GM21737 (cell line): ENCODE measurements around the gene MGAT2.
A peak's percentile ranks its signal among the peaks of the same experiment; 100 is the strongest.
"Not testable (repeated sequence)": the region's sequence is repeated elsewhere in the genome, so short reads cannot be mapped to it uniquely, and the experiment has no call there.

Experiments
- ATAC-seq: cut with Tn5 transposase; IDR thresholded peaks from one replicate; pipeline ENCODE4 v1.9.1; 2021; ENCODE audit warnings: mild to moderate bottlenecking, moderate library complexity; ENCODE audit not compliant: unreplicated experiment

MGAT2 gene

DNA sequence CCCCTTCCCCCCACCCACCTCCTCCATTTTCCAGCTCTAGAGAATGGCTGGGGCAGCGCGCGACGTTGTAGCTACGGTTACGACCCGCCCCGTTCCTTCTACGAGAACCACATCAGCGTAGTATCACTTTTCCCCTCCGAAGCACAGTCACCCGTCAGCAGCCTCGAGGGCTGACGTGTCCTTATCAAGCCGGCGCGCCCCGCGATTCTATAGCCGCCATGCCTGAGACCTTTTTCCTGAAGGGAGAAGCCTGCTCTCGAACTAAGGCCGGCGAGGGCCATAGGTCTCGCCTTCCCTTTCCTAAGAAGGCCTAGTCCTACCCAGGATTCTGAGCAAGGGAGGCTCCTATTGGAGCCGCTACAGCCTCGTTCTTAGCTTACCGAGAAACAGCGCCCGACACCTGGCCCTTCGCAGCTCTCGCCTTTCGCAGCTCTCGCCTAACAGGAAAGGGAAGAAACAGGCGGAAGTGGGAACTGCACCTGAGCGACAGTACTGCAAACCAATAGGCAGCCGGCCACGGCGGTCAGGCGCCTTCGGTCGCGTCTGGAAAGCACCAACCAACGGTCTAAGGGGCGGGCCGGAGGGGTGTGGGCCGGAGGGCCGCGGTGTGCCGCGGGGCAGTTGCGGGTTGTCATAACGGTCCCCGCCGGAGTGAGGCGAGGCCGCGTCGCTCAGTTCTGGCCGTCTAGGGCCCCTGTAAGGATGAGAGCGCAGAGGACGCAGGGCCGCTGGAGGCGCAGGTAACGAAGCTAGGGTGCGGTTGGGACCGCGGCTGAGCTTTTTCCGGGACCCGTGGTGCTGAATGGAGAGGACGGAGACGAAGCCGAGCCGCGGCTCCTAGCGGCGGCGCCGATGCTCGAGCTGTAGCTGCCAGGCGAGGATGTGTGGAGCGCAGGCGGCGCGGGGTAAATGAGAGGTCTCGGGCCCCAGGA lies at the start of gene MGAT2, which contains the start of gene RPL36AL:
TSS of gene MGAT2 (plus strand) at position 618 of the 932 bp plus-strand sequence. CDS start 470 bp downstream, outside the sequence.
TSS of gene RPL36AL (minus strand) at position 445 of the 932 bp plus-strand sequence. CDS start 1,522 bp downstream, outside the sequence.
- ATAC-seq, result peak; percentile 97

DNA sequence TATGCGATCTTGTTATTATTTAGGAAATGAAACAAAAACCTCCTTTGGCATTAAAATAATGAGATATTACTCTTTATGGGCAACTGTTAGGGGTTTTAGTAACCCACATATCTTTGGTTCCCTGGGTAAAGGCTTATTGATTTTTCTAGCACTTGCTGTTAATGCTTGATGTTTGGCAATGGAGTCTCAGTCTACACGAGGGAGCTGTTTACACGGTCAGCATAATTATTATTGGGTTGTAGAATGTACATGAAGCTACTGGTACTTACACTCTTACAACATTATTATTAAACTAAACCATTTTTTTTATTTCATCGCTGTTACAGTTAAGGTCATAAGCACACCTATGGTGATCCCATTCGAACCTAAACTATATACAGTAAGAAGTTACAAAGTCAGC lies 46.6 kb upstream of the MGAT2 start:
- no peak for ATAC-seq

DNA sequence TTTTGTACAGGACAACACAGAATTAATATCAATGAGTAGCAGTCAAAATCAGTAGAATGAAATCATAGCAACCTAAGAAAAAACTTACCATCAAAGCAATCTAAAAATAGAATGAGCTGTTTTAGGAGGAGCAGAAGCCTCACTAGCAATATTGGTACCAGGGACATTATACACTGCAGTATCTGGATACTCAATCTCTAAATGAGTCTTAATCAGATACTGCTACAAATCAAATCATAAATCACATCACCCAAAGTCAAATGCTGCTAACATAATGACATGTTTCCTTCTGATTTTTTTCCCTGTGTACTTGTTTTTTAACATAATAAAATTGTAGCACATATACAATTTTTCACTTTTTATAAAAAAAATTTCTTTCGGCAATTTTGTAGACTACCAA lies 42.5 kb upstream of the MGAT2 start:
- ATAC-seq, result no peak

- ATAC-seq, result no peak
These were observed 40.8 kb upstream of the MGAT2 start for GRCh38 chr14:49579841-49580240.

GRCh38 chr14:49581209-49582112 lies 39.1 kb upstream of the MGAT2 start:
- no peak for ATAC-seq

- no peak for ATAC-seq
These were observed 38.3 kb upstream of the MGAT2 start for GRCh38 chr14:49582113-49582977.

DNA sequence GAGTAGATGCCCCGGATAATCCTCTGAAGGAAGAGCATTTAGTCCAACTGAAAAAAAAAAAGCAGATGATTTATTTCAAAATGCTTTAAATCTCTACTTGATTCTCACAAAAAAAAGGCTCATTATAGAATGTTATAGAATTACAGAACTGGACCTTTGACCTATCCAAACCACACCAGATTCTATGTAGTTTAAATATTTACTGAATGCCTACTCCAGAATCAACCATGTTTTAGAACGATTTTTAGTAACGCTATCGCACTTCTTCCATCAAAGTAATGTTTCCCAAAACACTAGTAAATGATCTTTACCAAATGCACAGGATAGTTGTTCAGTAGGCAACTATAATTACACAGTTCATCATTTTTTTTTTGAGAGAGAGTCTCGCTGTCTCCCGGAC lies 37.0 kb upstream of the MGAT2 start:
- no peak for ATAC-seq

DNA sequence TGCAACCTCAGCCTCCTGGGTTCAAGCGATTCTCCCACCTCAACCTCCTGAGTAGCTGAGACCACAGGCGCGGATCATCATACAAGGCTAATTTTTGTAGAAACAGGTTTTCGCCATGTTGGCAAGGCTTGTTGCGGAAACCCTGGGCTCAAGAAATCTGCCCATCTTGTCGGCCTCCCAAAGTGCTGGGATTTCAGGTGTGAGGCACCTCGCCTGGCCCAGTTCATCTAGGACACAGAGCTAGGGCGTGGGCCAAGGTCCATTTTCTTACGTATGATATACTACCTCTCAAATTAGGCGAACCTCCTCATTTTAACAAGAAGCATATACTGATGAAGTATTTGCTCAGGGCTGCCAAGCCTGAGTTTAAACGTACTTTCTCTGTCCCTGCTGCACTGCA lies 36.5 kb upstream of the MGAT2 start:
- no peak for ATAC-seq

DNA sequence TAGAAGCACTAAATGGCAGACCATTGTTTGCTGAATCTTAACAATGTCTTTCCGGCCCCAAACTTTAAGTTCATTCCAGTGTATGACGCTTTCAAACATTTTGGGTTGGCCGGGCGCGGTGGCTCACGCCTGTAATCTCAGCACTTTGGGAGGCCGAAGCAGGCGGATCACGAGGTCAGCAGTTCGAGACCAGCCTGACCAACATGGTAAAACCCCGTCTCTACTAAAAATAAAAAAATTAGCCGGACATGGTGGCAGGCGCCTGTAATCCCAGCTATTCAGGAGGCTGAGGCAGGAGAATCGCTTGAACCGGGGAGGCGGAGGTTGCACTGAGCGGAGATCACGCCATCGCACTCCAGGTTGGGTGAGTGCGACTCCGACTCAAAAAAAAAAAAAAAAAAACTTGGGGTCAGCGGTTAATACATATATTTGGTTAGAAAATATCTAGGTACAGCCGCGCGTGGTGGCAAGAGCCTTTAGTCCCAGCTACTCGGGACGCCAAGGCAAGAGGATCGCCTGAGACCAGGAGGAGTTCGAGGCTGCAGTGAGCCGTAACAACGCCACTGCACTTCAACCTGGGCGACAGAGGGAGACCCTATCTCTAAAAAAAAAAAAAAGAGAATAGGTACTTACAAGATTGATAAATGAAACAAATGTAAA lies 35.5 kb upstream of the MGAT2 start:
- not testable (repeated sequence) for ATAC-seq

GRCh38 chr14:49585803-49586672 lies 34.6 kb upstream of the MGAT2 start, which contains the start of gene RPS29:
Gene RPS29, minus strand, starts transcription at chr14:49586380. Its CDS starts 34 bp downstream, at chr14:49586346.
- peak; percentile 89 for ATAC-seq

DNA sequence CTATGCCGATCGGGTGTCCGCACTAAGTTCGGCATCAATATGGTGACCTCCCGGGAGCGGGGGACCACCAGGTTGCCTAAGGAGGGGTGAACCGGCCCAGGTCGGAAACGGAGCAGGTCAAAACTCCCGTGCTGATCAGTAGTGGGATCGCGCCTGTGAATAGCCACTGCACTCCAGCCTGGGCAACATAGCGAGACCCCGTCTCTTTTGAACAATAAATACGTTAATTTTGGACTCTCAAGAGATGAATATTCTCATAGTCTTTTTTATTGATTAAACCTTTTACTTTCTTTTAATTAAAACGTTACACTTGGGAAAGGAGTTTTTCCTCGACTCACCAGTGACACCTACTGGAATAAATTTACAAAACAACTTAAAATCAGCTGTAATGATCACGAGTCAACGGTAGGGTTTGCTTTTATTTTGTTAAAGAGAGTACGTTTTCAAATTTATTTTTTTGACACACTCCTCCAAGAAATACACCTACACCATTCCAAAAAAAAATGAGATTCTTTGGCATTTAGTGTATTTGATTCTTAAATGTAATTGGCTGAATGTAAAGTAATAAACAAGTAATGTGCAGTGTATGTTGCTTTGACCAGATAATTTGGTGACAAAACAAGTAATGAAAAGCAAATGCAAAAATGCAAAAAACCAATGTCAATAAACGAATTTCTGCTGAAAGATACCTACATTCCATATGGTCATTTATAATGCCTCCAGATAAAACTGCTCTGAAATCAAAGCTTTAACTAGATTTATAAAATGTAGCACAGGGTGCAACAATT lies 33.7 kb upstream of the MGAT2 start:
- peak; percentile 29 for ATAC-seq

GRCh38 chr14:49589387-49589786 lies 31.2 kb upstream of the MGAT2 start:
- no peak for ATAC-seq

GRCh38 chr14:49593016-49593415 lies 27.6 kb upstream of the MGAT2 start:
- no peak for ATAC-seq

DNA sequence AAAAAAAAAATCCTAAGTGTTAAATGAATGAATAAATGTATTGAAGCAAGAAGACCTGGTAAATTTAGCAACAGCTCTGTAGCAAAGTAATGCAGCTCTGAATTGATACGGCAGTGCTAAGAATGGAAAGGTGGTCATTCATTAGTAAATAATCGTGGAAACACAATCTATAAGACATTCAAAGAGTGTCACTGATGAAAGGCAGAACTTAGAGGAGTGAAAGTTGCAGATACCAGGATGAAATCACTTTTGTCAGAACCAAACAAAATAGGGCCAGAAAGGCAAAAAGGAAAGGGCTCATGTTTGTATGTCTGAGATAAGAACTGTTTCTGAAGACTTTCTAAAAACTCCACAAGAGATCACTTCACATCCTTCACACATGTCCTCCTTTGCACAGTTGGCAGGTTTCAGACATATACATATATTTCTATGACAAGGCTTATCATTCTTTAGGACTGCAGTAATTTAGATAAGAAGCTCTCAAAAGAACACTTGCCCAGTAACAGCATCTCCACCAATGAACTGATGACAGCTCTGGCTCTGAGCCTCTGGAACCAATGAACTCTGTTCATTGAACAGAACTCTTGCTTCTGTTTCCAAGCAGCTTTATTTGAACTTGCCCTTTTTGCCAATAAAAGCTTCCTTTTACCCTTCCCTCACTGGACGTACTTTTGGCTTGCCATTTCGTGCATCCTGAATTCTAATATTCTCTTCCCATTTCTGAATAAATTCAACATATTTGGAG lies 26.1 kb upstream of the MGAT2 start:
- ATAC-seq, result no peak

GRCh38 chr14:49598189-49598484 lies 22.5 kb upstream of the MGAT2 start:
- ATAC-seq, result no peak

DNA sequence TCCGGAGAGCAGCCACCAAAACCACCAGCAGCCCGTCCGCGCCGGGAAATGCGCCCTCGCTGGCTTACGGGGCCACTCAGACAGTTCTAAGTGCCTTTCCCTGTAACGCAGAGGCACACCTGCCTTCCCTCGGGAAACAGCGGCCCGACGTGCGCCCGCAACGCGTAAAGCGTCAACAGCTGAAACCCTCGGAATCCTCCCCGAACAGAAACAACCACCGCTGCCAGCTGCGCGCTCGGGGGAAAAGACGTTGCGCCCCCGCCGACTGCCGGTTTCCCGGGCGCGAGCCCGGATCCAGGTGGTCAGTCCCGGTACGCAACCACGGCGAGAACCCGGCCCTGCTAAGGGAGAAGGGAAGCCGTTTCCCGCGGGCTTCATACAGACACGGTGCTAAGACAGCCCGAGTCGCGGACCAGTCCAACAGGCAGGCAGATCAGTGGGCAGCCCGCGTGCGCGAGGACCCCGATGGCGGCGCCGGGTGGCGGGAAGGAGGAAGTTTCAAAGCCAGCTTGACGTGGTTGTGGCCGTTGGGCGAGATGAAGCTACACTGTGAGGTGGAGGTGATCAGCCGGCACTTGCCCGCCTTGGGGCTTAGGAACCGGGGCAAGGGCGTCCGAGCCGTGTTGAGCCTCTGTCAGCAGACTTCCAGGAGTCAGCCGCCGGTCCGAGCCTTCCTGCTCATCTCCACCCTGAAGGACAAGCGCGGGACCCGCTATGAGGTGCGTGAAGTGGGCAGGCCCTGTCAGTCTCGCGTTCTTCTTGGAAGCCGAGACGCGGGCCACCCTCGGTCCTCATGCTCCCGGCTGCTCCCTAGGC lies 21.9 kb upstream of the MGAT2 start, which contains the start of gene LRR1:
TSS of gene LRR1 (plus strand) at position 456 of the 816 bp plus-strand sequence. CDS start at position 537, 81 bp downstream.
- peak; percentile 48 for ATAC-seq

DNA sequence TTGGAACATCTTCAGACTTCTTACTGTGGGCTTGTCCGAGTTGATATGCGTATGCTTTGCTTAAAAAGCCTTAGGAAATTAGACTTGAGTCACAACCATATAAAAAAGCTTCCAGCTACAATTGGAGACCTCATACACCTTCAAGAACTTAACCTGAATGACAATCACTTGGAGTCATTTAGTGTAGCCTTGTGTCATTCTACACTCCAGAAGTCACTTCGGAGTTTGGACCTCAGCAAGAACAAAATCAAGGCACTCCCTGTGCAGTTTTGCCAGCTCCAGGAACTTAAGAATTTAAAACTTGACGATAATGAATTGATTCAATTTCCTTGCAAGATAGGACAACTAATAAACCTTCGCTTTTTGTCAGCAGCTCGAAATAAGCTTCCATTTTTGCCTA lies 13.0 kb upstream of the MGAT2 start:
- ATAC-seq, result no peak
